SKM-1 (cell line): ENCODE data around the gene NTNG1.

Experiments used
- DNase-seq: peaks from one replicate; lab custom pipeline; 2025; ENCODE audit not compliant: unreplicated experiment; lab: John Stamatoyannopoulos, UW

NTNG1 gene

GRCh38 chr1:107443860-107444259, 303.0 kb downstream of the NTNG1 start:
- no peak for DNase-seq

GRCh38 chr1:107444302-107444701, 303.5 kb downstream of the NTNG1 start:
- no peak for DNase-seq

GRCh38 chr1:107449326-107449725, 308.5 kb downstream of the NTNG1 start:
- DNase-seq, result no peak

GRCh38 chr1:107450899-107451664, 310.2 kb downstream of the NTNG1 start:
- DNase-seq, result no peak

GRCh38 chr1:107451715-107452114, 310.9 kb downstream of the NTNG1 start:
- no peak for DNase-seq

GRCh38 chr1:107454791-107455190, 314.0 kb downstream of the NTNG1 start:
- DNase-seq, result no peak

GRCh38 chr1:107457989-107458388, 317.1 kb downstream of the NTNG1 start:
- DNase-seq, result no peak

- DNase-seq, result no peak
Observed at GRCh38 chr1:107459204-107459904, 318.5 kb downstream of the NTNG1 start.

- no peak for DNase-seq
Observed at GRCh38 chr1:107460035-107460434, 319.2 kb downstream of the NTNG1 start.

GRCh38 chr1:107464827-107465226, 324.0 kb downstream of the NTNG1 start:
- DNase-seq, result no peak

GRCh38 chr1:107467286-107467685, 326.4 kb downstream of the NTNG1 start:
- DNase-seq, result no peak

- no peak for DNase-seq
Observed at GRCh38 chr1:107467811-107468210, 327.0 kb downstream of the NTNG1 start.

GRCh38 chr1:107473065-107473464, 332.2 kb downstream of the NTNG1 start:
- DNase-seq, result no peak

- no peak for DNase-seq
Observed at GRCh38 chr1:107474877-107475612, 334.2 kb downstream of the NTNG1 start.

GRCh38 chr1:107477233-107477632, 336.4 kb downstream of the NTNG1 start:
- no peak for DNase-seq

- no peak for DNase-seq
Observed at GRCh38 chr1:107479865-107480350, 339.1 kb downstream of the NTNG1 start.

- no peak for DNase-seq
Observed at GRCh38 chr1:107480548-107481415, 339.9 kb downstream of the NTNG1 start.

- no peak for DNase-seq
Observed at GRCh38 chr1:107481756-107482384, 341.0 kb downstream of the NTNG1 start.

GRCh38 chr1:107483949-107484348, 343.1 kb downstream of the NTNG1 start:
- no peak for DNase-seq

GRCh38 chr1:107486349-107486748, 345.5 kb downstream of the NTNG1 start:
- DNase-seq, result no peak
